Suppressor macrophage (primary cell): ENCODE results near the gene ADRA2B.
"Not testable (repeated sequence)": the region's sequence is repeated elsewhere in the genome, so short reads cannot be mapped to it uniquely, and the experiment has no call there.

Source experiments
- DNase-seq, 4 experiments: peaks; one replicate each; pipeline ENCODE4 v3.0.0-alpha.2; 2020 to 2022

ADRA2B gene

DNA sequence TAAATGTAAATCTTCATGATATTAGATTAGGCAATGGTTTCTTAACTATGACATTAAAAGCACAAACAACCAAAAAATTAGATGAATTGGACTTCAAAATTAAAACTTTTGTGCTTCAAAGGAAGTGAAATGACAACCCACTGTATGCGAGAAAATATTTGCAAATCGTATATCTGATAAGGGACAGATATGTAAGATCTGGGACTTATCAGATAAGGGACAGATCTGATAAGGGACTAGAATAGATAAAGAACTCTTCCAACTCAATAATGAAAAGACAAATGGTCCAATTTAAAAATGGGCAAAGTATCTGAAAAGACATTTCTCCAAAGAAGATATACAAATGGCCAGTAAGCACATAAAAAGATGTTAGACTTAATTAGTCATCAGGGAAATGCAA lies 29.2 kb downstream of the ADRA2B start:
- DNase-seq, result no peak

DNA sequence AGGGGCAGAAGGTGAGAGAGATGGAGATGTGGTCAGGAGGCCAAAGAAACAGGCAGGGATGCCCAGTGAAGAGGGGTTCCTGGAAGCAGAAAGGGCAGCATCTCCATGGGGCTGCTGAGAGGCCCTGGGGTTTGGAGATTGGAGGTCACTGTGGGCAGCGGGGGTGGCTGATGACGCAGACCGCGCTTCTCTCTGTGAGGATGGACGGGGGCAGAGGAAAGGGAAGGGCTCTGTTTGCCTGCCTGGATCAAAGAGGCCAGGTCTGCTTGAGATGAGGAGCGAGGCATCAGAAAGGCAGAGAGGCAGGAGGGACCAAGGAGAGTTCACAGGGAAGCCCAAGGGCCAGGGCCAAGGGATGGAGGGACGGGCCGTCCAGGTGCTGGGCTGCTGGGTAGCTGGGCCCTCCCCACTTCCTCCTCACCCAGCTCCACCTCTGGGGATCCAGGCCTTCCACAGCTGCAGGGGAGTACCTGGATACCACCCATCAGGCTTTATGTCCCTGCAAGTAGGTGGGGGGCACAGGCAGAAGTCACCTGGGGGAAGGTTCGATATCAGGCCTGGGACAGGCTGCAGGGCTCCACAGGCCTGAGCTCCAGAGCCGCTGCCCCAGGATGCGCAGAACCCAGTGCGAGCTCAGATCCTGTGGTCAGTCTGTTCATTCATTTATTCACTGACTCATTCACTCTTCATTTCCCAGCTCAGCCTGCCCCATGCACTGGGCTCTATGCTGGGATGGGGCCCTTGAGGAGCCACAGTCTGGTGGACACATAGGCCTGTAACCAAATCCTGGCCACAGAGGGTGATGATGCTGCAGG lies 30.6 kb downstream of the ADRA2B start:
- no peak for DNase-seq

DNA sequence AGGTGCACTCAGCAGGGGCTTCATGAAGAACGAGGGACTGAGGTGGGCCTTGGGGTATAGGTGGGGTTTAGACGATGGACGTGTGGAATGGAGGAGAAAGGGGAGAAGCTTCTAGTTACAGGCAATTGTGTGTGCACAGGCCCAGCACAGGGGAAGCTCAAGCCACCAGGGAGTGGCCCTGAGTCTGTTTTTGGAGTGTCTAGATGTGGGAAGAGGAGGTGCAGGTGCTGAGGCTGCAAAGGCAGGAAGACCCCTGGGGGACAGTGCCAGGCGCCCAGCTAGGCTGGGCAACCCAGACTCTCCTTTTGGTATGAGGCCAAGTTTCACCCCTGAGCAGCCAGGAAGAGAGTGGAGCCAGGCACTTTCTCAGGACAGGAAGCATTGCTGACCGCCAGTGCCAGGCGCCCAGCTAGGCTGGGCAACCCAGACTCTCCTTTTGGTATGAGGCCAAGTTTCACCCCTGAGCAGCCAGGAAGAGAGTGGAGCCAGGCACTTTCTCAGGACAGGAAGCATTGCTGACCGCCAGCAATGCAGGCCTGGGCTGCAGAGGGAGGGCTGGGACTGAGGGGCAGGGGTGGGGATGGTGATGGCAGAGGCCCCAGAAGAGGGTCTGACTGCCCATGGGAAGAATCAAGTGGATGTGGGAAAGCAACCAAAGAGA lies 31.4 kb downstream of the ADRA2B start:
- DNase-seq, result not testable (repeated sequence)

DNA sequence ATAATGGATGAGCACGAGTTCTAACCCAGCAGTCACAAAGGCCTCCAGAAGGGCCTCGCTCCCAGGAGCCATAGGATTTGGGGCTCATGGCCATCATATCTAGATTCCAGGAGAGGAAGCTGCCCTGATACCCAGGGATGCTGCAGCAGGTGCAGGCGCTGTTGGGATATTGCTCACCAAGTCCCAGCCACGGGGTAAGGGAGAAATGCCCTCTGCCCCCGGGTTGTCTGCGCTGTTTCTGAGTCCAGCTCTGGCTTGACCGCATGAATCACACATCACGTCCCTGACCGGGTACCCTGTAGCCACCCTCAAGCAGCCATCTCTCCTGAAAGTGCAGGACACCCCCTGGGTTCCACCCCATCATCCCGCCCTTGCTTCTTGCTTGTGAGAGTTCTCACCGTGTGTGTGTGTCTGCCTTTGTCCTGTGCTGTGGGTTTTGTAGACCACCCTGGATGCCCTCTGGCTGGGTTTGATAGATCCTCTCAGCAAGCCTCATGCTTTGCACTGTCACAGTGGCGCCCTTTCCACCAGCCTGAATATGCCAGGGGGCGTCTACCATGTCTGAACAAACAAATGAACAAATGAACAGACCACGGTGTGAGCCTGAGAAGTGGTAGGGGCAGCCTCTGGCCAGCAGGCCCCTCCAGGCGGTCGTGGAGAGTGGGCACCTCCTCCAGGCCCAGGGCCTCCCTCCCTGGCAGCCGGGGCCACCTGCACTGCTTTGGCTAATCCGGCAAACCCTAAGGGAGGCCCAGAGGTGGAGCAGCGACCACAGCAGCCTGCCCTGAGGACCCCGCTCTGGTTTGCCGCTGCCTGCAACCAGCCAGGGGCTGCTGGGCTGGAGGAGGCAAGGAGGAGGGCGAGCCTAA lies 32.1 kb downstream of the ADRA2B start:
- DNase-seq, result no peak

DNA sequence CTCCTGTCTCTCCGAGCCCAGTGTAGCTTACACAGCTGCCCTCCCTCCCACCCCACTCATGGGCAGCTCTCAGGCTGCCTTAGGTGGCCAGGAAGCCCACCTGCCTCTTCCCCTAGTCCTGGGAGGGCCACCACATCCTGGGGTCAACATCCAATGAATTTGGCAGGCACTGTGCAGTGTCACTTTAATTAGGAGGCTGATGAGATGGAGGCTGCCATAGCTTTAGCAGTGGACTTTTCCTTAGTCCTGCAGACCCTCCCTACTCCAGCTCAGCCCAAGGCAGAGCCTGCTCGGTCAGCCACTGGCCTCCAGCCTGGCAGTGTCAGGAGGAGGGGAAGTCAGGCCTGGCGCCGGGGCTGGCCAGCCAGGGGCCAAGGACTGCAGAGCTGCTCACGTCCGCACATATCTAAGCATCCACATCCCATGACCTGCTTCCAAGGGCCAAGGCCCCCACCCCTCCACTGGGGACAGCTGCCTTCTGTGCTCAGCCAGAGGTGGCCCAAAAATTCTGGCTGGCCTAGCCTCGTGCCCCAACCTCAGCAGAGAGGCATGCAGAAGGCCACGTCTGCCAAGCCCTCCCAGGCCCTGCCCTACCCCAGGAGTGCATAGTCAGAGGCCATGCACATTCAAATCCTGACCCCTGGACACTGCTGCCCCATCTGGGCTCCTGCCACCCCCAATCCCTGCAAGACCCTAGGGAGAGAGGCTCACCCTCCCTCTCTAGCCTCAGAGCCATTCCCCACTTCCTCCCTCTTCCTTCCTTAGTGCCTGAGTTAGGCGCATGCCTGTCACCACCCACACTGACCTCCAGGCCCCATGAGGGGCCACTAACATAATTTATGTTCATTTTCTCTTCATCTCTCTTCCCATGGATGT lies 33.1 kb downstream of the ADRA2B start:
- peak in 2 of 4 experiments; percentile 28 to 38 for DNase-seq

DNA sequence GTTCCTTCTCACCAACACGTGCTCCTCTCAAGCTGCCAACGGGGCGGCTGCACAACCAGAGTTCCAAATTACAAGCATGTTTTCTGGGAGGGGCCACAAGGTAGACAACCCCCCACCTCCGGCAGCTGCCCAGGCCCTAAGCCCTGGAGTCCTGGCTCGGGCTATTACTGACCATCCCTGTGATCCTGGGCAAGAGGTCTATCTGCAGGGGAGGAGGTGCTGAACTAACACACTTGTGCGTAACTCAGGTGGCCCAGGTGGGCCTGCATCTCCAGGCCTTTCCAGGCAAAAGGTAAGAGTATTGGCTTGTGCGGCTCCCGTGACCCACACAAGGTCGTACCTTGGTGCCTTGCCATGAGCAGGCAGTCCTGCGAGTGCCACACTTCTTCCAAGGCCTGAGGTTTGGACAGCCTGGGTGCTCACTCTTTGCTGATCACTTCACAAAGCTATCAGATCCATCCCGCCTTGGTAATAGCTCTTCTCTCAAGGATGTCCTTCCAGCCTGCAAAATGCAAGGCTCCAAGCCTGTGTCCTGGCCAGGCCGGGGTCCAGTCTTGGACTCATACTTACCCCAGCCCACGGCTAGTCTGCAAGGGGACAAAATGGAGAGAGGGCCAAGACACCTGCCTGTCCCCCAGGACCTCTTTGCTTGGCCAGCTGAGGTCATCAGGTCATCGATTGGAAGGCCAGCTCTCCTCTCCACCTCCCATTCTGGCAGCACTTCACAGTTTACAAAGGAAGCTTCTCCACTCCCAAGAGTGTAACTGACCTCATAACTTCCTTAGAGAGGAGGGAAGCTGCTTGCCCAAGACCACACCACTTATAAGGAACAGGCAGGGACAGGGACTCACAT lies 33.9 kb downstream of the ADRA2B start:
- peak; percentile 50 to 82 (median 76) for DNase-seq

DNA sequence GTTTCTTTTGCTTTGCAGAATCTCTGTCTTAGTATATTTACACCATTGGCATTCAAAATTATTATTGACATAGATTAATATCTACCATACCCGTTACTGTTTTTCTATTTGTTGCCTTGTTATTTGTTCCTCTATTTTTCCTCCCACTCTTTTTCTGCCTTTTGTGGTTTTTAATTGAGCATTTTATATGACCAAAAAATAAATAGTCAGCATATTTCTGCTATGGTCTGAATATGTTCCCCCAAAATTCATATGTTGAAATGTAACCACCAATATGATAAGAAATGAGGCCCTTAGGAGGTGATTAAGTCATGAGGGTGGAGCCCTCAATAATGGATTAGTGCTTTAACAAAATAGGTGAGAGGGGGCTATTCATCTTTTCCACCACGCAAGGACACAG lies 35.3 kb downstream of the ADRA2B start:
- DNase-seq, result no peak

DNA sequence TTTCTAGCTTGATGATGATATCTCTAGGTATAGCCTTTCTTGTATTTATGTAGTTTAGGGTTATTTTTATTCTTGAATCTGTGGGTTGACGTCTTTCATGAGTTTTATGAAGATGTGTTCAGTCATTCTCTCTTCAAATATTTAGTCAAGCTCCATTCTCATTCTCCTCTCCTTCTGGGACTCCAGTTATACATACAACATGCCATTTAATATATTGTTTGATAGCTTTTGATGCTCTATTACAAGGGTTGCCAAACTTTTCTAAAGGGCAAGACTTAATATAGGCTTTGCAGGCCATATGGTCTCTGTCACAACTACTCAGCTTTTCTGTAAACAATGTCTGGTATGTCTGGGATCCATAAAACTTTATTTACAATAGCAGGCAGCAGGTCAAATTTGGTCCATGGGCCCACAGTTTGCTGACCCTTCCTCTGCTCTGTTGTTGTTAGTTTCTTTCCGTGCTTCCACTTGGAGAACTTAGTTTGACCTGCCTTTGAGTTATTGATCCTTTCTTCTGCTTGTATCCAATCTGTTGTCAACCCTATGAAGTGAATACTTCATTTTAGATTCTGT lies 41.1 kb downstream of the ADRA2B start:
- no peak for DNase-seq

DNA sequence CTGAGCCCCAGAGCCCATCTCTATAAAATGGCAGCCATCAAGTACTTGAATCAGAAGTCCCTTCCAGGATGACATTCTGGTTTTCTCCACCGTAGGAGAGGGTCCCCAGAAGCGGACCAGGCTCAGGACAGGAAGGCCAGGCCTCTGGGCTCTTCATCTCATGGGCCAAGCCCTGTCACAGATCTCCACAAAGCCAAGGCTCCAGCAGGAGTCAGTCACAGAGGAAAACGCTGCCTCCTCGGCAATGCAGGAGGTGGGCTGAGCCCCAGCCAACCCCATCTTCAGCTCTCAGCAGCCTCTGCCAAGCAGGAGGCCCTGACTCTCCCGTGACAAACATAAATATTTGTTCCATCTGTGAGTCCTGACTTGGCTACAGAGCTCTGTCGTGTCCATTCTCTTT lies 42.2 kb downstream of the ADRA2B start:
- DNase-seq, result no peak

DNA sequence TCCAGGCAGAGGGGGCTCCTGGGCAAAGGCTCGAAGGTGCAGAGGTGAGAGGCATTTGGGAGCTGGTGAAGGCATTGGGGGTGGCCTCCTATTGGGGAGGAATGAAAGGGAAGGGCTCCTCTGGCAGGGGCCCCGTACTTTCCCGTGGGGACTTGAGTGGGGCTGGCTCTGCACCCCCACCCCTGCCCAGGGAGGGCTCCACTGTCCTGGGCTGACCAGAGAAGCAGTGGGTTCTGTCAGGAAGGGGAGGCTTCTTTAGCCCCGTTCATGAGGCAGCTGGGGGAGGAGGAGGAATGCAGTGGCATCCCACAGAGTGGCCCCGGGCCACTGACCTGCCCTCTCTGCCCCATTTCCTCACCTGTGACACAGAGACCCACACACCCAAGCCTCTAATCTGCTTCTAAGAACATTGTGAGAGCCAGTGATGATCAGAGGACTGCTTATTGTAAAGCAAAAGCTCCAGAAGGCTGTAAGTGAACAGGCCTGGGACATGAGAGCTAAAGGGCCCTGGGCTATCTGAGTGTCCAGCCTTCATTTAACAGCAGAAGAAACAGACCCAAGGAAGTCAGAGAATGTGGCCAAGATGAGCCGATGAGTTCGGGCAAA lies 43.1 kb downstream of the ADRA2B start:
- no peak for DNase-seq

DNA sequence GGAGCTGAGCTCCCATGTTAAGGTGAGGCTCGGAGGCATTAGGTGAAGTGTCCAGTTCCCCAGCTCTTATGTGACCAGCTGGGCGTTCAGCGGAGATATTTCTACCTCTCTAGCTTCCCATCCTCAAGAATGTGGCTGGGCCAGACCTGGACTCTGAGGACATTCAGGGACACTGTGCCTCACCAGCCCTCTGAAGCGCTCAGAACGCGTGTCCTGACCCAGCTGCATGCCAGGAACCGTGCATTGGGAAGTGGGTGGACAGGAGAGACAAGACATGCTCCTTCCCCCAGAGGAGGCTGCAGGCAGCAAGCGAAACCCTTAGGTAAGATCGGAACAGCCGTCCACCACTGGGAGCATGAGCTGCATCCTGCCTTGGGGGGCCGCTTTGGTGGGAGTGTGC lies 43.6 kb downstream of the ADRA2B start:
- no peak for DNase-seq

DNA sequence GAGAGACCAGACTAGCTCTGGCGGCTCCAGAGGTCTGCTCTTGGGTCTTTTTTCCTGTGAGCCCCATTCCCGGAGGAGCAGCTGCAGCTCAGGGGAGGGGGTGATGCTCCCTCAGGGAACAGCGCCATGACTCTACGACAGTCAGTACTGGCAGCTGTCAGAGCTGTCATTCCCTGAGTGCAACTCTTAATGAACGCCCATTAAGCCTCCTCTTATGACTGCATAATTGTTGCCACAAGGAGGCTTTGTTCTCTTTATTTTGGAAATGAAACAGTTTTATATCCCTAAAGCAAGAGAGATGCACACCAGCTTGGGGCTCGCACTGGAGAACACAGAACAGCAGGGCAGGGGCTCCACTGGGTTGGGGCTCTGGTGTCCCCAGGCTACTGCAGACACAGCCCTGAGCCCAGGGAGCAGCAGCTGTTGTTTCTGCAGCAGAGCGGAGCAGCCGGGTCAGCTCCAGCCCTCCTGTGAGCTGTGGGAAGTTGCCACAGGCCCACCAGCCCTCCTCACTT lies 44.3 kb downstream of the ADRA2B start:
- DNase-seq, result not testable (repeated sequence)

DNA sequence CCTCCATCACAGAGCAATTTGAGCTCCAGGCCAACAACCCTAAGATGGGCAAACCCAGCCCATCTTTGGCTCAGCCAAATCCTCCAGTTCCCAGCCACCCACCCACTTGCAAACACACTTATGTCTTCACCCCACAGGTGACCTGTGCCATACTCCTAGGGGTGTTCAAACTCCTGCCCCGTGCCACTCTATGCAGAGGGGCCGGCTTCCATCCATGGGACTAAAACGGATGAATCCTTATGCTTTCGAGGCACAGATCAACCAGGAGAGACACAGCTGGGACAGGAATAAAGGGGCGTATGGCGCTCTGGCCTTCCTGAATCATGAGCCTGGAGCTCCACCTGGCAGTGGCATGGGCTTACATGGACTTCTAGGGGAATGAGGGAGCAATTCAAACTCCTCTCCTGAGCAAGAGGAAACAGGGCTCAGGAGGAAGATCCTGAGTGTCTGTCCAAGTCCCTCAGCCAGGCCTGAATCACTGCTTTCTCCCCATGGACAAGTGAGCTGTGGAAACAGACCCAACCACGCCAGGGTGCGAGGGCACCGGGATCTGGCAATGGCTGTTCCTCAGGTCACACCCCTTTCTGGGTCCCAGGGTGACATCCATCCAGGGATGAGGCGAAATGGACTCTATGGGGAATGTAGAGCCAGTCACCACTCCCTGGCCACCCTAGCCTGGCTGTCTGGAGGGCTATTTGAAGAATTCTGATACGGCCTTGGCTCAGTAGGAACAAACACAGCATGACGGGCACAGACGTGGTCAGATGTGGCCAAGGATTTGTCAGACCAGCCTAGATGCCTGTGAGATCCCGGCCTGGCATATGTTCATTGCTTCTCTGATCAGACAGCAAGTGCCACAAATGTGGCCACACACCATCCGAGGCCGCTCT lies 45.0 kb downstream of the ADRA2B start:
- not testable (repeated sequence) for DNase-seq

DNA sequence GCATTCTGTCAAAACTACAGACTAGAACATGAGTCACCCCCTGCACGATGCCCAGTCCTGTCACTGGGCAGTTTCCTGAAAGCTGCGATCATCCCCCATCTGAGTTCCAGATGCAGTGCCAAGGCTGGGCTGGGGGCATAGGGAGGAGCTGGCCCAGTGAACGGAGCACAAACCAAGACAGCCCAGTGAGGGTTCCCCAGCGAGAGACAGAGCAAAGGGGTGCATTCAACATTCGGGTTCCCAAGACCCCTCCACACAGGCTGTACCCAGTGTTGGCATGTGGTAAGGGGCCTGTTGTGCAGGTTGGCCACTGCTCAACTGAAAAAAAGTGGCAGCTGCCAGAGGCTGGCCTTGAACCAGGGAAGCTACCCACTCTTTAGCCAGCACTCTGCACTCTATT lies 46.0 kb downstream of the ADRA2B start:
- not testable (repeated sequence) for DNase-seq

DNA sequence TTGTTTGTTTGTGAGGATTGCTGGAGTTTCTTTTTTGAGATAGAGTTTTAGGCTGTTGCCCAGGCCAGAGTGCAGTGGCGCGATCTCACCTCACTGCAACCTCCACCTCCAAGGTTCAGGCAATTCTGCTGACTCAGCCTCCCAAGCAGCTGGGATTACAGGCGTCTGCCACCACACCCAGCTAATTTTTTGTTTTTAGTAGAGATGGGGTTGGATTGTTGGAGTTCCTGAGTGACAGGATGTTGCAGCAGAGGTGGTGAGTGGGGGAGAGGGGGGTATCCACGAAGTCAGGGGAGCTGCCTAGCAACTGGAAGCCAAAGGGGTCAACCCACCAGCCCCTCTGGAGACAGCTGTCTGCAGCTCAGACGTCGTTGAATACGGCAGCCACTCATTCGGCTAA lies 46.5 kb downstream of the ADRA2B start:
- not testable (repeated sequence) for DNase-seq

DNA sequence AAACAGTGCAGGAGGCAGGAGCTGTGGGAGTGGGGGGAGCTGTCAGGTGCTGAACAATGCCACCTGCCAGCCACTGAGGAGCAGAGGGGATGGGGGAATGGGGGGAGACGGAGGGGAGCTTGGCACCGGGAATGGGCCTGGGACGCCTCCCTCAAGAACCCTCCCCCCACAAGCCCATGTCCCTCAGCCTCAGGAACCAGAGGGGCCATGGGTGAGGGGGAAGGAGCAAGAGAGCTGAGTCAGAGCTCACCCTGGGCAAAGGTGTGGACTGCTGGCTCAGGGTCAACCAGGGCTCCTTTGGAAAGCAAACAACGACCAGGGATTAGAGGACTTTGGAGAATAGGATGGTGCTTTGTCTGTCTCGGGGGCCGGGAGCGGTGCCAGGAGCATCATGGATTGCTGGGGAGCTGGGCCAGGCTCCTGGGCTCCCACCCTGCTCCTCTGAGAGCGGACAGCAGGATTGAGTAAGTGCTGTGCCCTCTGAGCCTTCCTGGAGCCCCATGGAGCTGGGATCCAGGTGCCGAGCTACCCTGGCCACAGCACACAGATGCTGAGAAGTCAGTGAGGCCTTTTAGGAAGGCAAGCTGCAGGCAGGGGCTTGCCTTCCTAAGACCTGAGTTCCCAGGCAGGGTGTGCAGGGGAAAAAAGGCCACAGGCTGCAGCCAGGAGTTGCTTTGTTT lies 48.3 kb downstream of the ADRA2B start:
- not testable (repeated sequence) for DNase-seq

DNA sequence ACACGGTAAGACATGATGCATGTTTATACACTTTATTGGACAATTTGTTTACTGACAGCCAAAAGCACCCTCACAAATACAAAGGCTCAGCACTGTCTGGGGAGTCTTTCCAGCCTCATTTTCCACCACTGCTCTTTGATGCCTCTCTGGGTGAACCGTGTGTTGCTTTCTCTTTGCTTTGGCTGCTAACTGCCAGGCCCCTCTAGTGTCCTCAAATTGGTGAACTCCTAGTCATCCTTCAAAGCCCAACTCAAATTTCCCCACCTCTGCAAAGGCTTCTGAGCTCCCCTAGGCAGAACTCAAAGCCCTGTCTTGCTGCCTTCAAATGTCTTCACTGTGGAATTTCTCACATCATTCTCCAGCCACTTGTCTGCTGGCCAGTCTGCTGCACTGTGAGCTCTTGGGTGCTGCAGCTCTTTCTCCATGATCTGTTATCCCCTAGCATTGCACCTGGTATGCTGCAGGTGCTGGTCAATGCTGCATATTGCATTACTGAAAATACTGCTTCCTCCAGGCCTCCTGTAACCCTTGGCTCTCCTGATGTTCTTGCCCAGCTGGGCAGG lies 49.2 kb downstream of the ADRA2B start:
- not testable (repeated sequence) for DNase-seq

DNA sequence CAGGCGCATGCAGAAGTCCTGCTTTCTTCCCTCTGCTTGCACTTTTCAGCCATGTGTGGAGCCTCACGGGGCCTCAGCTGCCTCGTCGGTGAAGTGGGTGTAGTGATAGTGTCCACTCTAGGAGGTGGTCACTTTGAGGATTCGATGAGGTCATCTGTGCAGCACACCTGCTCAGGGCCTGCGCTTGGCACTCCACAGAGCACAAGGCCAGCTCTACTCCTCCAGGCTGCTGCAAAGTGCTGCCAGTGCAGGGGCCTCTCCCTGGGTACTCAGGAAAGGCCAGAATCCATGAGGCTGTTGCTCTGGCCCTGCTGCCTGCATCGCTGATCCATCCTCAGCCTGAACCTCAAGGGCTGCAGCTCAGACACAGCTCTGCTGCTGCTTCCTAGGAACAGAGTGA lies 49.9 kb downstream of the ADRA2B start:
- not testable (repeated sequence) for DNase-seq
